ENCODE data around the gene KIFBP. TPM values are rescaled to one million over a fixed set of nuclear protein-coding genes. Genes with fewer than 3 reads are reported as not detected.

KIFBP gene
- total and polyA plus RNA-seq, 2 of the 13 experiments (the other 11 are each of a cell fraction or from before 2014, with no cell fraction given): 13.0 to 21.9 TPM

GRCh38 chr10:68988530-68989316, at the start of gene KIFBP (continued):
- TF ChIP-seq, protein P1, sequence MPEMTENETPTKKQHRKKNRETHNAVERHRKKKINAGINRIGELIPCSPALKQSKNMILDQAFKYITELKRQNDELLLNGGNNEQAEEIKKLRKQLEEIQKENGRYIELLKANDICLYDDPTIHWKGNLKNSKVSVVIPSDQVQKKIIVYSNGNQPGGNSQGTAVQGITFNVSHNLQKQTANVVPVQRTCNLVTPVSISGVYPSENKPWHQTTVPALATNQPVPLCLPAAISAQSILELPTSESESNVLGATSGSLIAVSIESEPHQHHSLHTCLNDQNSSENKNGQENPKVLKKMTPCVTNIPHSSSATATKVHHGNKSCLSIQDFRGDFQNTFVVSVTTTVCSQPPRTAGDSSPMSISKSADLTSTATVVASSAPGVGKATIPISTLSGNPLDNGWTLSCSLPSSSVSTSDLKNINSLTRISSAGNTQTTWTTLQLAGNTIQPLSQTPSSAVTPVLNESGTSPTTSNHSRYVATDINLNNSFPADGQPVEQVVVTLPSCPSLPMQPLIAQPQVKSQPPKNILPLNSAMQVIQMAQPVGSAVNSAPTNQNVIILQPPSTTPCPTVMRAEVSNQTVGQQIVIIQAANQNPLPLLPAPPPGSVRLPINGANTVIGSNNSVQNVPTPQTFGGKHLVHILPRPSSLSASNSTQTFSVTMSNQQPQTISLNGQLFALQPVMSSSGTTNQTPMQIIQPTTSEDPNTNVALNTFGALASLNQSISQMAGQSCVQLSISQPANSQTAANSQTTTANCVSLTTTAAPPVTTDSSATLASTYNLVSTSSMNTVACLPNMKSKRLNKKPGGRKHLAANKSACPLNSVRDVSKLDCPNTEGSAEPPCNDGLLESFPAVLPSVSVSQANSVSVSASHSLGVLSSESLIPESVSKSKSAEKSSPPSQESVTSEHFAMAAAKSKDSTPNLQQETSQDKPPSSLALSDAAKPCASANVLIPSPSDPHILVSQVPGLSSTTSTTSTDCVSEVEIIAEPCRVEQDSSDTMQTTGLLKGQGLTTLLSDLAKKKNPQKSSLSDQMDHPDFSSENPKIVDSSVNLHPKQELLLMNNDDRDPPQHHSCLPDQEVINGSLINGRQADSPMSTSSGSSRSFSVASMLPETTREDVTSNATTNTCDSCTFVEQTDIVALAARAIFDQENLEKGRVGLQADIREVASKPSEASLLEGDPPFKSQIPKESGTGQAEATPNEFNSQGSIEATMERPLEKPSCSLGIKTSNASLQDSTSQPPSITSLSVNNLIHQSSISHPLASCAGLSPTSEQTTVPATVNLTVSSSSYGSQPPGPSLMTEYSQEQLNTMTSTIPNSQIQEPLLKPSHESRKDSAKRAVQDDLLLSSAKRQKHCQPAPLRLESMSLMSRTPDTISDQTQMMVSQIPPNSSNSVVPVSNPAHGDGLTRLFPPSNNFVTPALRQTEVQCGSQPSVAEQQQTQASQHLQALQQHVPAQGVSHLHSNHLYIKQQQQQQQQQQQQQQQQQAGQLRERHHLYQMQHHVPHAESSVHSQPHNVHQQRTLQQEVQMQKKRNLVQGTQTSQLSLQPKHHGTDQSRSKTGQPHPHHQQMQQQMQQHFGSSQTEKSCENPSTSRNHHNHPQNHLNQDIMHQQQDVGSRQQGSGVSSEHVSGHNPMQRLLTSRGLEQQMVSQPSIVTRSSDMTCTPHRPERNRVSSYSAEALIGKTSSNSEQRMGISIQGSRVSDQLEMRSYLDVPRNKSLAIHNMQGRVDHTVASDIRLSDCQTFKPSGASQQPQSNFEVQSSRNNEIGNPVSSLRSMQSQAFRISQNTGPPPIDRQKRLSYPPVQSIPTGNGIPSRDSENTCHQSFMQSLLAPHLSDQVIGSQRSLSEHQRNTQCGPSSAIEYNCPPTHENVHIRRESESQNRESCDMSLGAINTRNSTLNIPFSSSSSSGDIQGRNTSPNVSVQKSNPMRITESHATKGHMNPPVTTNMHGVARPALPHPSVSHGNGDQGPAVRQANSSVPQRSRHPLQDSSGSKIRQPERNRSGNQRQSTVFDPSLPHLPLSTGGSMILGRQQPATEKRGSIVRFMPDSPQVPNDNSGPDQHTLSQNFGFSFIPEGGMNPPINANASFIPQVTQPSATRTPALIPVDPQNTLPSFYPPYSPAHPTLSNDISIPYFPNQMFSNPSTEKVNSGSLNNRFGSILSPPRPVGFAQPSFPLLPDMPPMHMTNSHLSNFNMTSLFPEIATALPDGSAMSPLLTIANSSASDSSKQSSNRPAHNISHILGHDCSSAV (CRISPR knock-in tag; IDR thresholded peaks at IDR 0.05; ENCODE audit: borderline replicate concordance): no peak
- TF ChIP-seq ZNF7 (CRISPR knock-in tag; IDR thresholded peaks at IDR 0.05): no peak
- TF ChIP-seq ZNF136 (CRISPR knock-in tag; IDR thresholded peaks at IDR 0.05; ENCODE audit: low read depth): no peak
- TF ChIP-seq, protein P2, sequence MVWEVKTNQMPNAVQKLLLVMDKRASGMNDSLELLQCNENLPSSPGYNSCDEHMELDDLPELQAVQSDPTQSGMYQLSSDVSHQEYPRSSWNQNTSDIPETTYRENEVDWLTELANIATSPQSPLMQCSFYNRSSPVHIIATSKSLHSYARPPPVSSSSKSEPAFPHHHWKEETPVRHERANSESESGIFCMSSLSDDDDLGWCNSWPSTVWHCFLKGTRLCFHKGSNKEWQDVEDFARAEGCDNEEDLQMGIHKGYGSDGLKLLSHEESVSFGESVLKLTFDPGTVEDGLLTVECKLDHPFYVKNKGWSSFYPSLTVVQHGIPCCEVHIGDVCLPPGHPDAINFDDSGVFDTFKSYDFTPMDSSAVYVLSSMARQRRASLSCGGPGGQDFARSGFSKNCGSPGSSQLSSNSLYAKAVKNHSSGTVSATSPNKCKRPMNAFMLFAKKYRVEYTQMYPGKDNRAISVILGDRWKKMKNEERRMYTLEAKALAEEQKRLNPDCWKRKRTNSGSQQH (CRISPR knock-in tag; IDR thresholded peaks at IDR 0.05; ENCODE audit: low read depth): no peak
- peak; percentile 93 for TF ChIP-seq TFDP1 (CRISPR knock-in tag; IDR thresholded peaks at IDR 0.05; ENCODE audit: borderline replicate concordance)
- TF ChIP-seq ZNF12 (CRISPR knock-in tag; IDR thresholded peaks at IDR 0.05): peak; percentile 20; the same call in 1 of the 2 replicates
- 0 out of 2 replicates have a peak, but pooled peaks have one; percentile 41 for TF ChIP-seq ZSCAN9 (CRISPR knock-in tag; IDR thresholded peaks at IDR 0.05; ENCODE audit: borderline replicate concordance)
- TF ChIP-seq CHD2 (IDR thresholded peaks at IDR 0.05; ENCODE audit: low read depth, low read length): no peak
- no peak for TF ChIP-seq ZNF382 (CRISPR knock-in tag; IDR thresholded peaks at IDR 0.05; ENCODE audit: borderline replicate concordance)
- TF ChIP-seq SMARCE1 (IDR thresholded peaks at IDR 0.05; ENCODE audit: borderline replicate concordance): no peak
- peak; percentile 74; the same call in 1 of the 2 replicates for TF ChIP-seq KDM5A (IDR thresholded peaks at IDR 0.05; ENCODE audit: borderline replicate concordance, low read length)
- TF ChIP-seq MIXL1 (CRISPR knock-in tag; IDR thresholded peaks at IDR 0.05): 0 out of 2 replicates have a peak, but pooled peaks have one; percentile 32
- TF ChIP-seq, protein P3, sequence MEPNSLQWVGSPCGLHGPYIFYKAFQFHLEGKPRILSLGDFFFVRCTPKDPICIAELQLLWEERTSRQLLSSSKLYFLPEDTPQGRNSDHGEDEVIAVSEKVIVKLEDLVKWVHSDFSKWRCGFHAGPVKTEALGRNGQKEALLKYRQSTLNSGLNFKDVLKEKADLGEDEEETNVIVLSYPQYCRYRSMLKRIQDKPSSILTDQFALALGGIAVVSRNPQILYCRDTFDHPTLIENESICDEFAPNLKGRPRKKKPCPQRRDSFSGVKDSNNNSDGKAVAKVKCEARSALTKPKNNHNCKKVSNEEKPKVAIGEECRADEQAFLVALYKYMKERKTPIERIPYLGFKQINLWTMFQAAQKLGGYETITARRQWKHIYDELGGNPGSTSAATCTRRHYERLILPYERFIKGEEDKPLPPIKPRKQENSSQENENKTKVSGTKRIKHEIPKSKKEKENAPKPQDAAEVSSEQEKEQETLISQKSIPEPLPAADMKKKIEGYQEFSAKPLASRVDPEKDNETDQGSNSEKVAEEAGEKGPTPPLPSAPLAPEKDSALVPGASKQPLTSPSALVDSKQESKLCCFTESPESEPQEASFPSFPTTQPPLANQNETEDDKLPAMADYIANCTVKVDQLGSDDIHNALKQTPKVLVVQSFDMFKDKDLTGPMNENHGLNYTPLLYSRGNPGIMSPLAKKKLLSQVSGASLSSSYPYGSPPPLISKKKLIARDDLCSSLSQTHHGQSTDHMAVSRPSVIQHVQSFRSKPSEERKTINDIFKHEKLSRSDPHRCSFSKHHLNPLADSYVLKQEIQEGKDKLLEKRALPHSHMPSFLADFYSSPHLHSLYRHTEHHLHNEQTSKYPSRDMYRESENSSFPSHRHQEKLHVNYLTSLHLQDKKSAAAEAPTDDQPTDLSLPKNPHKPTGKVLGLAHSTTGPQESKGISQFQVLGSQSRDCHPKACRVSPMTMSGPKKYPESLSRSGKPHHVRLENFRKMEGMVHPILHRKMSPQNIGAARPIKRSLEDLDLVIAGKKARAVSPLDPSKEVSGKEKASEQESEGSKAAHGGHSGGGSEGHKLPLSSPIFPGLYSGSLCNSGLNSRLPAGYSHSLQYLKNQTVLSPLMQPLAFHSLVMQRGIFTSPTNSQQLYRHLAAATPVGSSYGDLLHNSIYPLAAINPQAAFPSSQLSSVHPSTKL (CRISPR knock-in tag; IDR thresholded peaks at IDR 0.05): 0 out of 2 replicates have a peak, but pooled peaks have one; percentile 56
